MM.1S (cell line): Measurements from ENCODE around the gene CARTPT.

Experiments
- DNase-seq: peaks from one replicate; pipeline ENCODE4 v3.0.0-alpha.2; 2015
- H2AFZ ChIP-seq: fragments of 300-600 bp; sonication (generic); 2 replicates; pipeline ENCODE4 v1.6.0; 2016; ENCODE audit warnings: antibody characterized with exemption, low read length
- H3F3A ChIP-seq: fragments of 300-600 bp; sonication (generic); 2 replicates; pipeline ENCODE4 v1.6.1; 2016; ENCODE audit warnings: mild to moderate bottlenecking, antibody characterized with exemption, low read length, moderate library complexity, mixed read lengths; ENCODE audit not compliant: insufficient read depth
- H3K27ac ChIP-seq: fragments of 300-600 bp; sonication (generic); 2 replicates; pipeline ENCODE4 v1.5.1; 2016; ENCODE audit warnings: mild to moderate bottlenecking, low read length
- H3K27me3 ChIP-seq: fragments of 300-600 bp; sonication (generic); replicated peaks from 2 replicates; pipeline ENCODE4 v1.6.0; 2016; ENCODE audit warnings: low read length; ENCODE audit not compliant: insufficient read depth
- H3K36me3 ChIP-seq: fragments of 300-600 bp; sonication (generic); replicated peaks from 2 replicates; pipeline ENCODE4 v1.6.1; 2016; ENCODE audit warnings: mild to moderate bottlenecking, low read length, mixed read lengths; ENCODE audit not compliant: insufficient read depth
- H3K4me1 ChIP-seq: fragments of 300-600 bp; sonication (generic); 2 replicates; pipeline ENCODE4 v1.6.1; 2016; ENCODE audit warnings: low read length, mixed read lengths
- H3K4me2 ChIP-seq: fragments of 300-600 bp; sonication (generic); 2 replicates; pipeline ENCODE4 v1.6.0; 2016; ENCODE audit warnings: low read depth, low read length
- H3K4me3 ChIP-seq: fragments of 300-600 bp; sonication (generic); 2 replicates; pipeline ENCODE4 v1.5.1; 2016; ENCODE audit warnings: low read length, mixed read lengths
- H3K79me2 ChIP-seq: fragments of 300-600 bp; sonication (generic); 2 replicates; pipeline ENCODE4 v1.6.1; 2016; ENCODE audit warnings: mixed run types, low read length, mixed read lengths
- H3K9ac ChIP-seq: fragments of 300-600 bp; sonication (generic); 2 replicates; pipeline ENCODE4 v1.6.1; 2016; ENCODE audit warnings: low read length, mixed read lengths
- H3K9me2 ChIP-seq: fragments of 300-600 bp; sonication (generic); replicated peaks from 2 replicates; pipeline ENCODE4 v1.6.1; 2016; ENCODE audit warnings: mild to moderate bottlenecking, low read length, mixed read lengths; ENCODE audit not compliant: insufficient read depth
- H3K9me3 ChIP-seq: fragments of 300-600 bp; sonication (generic); replicated peaks from 2 replicates; pipeline ENCODE4 v1.6.1; 2016; ENCODE audit warnings: mild to moderate bottlenecking, low read length, mixed read lengths; ENCODE audit not compliant: insufficient read depth
- H4K20me1 ChIP-seq: fragments of 300-600 bp; sonication (generic); 2 replicates; pipeline ENCODE4 v1.6.1; 2016; ENCODE audit warnings: mild to moderate bottlenecking, low read length, moderate library complexity, mixed read lengths; ENCODE audit not compliant: insufficient read depth
- EZH2 ChIP-seq: fragments of 300-600 bp; sonication (generic); optimal IDR thresholded peaks from 2 replicates; pipeline ENCODE3; 2017; ENCODE audit warnings: low read depth, mild to moderate bottlenecking, antibody characterized with exemption, low read length, mixed read lengths
- EZH2phosphoT487 ChIP-seq: fragments of 300-600 bp; sonication (generic); IDR thresholded peaks from 2 replicates; pipeline ENCODE4 v1.6.1; 2018; ENCODE audit warnings: antibody characterized with exemption, low read length
- TF ChIP-seq, protein P1 (sequence below): fragments of 300-600 bp; sonication (generic); IDR thresholded peaks from 2 replicates; pipeline ENCODE4 v1.5.1; 2016; ENCODE audit warnings: antibody characterized with exemption, low read length, mixed read lengths

The CARTPT gene

DNA sequence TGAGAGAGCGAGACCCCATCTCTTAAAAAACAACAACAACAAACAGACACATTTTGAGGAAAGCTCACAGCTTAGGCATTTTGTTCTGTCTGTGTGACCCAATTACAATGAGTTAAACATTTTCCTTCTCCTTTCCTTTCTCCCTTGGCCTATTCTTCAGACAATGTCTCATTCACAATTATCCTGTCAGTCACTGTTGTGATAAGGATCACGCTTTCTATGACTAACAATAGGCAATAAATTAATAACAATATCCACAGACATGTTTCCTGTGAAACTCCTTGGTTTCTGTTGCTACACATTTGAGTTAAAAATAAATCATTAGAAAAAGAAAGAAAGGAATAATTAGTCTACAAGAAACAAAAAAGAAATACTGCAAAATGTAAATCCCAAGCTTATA is 19.8 kb upstream of the CARTPT start:
- H3F3A ChIP-seq: no peaks in the 10 kb centered on the region
- no peak for DNase-seq

DNA sequence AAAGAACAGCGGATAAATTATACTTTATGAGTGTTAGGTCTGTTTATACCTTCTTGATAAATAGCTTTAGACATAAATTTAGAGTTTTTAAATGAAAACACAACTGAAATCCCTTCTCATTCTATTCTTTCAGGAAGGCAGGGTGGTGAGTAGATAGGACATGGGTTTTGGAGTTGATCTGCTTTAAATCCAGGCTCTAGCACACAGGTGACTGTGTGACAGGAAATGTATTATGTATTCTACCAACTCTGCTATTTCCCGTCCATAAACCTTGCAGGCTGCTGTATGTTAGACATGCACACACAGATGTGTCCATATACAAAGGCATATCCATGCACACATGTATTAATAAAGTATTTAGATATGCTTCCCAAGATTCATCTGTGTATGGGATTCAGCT is 19.3 kb upstream of the CARTPT start:
- no peak for DNase-seq
- Histone ChIP-seq H3K36me3 (no peaks in the 10 kb centered on the region), H3K9ac (no peak overlapping the region), H3K27me3 (no peaks in the 10 kb centered on the region), H4K20me1 (no peaks in the 10 kb centered on the region), H3K9me2 (no peaks in the 10 kb centered on the region), H3K79me2 (no peaks in the 10 kb centered on the region), H3K4me1 (no peaks in the 10 kb centered on the region), H3F3A (no peaks in the 10 kb centered on the region), H3K4me3 (no peak overlapping the region), H2AFZ (no peak overlapping the region), H3K4me2 (no peak overlapping the region), H3K27ac (no peak overlapping the region), H3K9me3 (no peaks in the 10 kb centered on the region)
- TF ChIP-seq, protein P1, sequence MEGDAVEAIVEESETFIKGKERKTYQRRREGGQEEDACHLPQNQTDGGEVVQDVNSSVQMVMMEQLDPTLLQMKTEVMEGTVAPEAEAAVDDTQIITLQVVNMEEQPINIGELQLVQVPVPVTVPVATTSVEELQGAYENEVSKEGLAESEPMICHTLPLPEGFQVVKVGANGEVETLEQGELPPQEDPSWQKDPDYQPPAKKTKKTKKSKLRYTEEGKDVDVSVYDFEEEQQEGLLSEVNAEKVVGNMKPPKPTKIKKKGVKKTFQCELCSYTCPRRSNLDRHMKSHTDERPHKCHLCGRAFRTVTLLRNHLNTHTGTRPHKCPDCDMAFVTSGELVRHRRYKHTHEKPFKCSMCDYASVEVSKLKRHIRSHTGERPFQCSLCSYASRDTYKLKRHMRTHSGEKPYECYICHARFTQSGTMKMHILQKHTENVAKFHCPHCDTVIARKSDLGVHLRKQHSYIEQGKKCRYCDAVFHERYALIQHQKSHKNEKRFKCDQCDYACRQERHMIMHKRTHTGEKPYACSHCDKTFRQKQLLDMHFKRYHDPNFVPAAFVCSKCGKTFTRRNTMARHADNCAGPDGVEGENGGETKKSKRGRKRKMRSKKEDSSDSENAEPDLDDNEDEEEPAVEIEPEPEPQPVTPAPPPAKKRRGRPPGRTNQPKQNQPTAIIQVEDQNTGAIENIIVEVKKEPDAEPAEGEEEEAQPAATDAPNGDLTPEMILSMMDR: no peak
- TF ChIP-seq EZH2phosphoT487: no peak
- TF ChIP-seq EZH2: no peak

More for the DNA sequence above, 19.8 kb upstream of the CARTPT start:
- no peak overlapping the region for H2AFZ ChIP-seq
- no peak for TF ChIP-seq EZH2
- no peak for TF ChIP-seq EZH2phosphoT487
- TF ChIP-seq, protein P1: no peak
- H3K9ac ChIP-seq: no peak overlapping the region
- no peak overlapping the region for H3K4me2 ChIP-seq
- H3K27me3 ChIP-seq: no peaks in the 10 kb centered on the region
- H3K4me3 ChIP-seq: no peak overlapping the region
- no peaks in the 10 kb centered on the region for H4K20me1 ChIP-seq
- H3K9me3 ChIP-seq: no peaks in the 10 kb centered on the region
- no peaks in the 10 kb centered on the region for H3K4me1 ChIP-seq
- no peak overlapping the region for H3K27ac ChIP-seq
- no peaks in the 10 kb centered on the region for H3K79me2 ChIP-seq
- H3K9me2 ChIP-seq: no peaks in the 10 kb centered on the region
- H3K36me3 ChIP-seq: no peaks in the 10 kb centered on the region

DNA sequence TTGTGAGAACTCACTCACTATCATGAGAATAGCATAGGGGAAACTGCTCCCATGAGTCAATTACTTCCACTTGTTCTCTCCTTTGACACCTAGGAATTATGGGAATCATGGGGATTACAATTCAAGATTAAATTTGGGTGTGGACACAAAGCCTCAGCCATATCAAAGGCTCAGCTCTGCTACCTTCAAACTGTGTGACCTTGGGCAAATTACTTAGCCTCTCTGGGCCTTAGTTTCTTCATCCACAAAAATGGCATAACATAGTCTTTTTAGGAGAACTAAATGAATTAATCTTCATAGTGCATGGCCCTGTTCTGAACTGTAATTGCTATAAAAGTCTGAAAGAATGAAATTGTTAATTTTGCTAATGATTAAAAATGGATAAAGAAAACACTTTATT is 18.3 kb upstream of the CARTPT start:
- Histone ChIP-seq H3K79me2 (no peaks in the 10 kb centered on the region), H4K20me1 (no peaks in the 10 kb centered on the region), H3K4me3 (no peak overlapping the region), H3K9ac (no peak overlapping the region), H3K4me1 (no peaks in the 10 kb centered on the region), H3K9me3 (no peaks in the 10 kb centered on the region), H3K4me2 (no peak overlapping the region), H2AFZ (no peak overlapping the region), H3K27me3 (no peaks in the 10 kb centered on the region), H3K36me3 (no peaks in the 10 kb centered on the region), H3F3A (no peaks in the 10 kb centered on the region), H3K27ac (no peak overlapping the region), H3K9me2 (no peaks in the 10 kb centered on the region; the same call in 1 of the 2 replicates)
- TF ChIP-seq EZH2phosphoT487 (no peak), EZH2 (no peak)
- TF ChIP-seq, protein P1: no peak
- DNase-seq: no peak

DNA sequence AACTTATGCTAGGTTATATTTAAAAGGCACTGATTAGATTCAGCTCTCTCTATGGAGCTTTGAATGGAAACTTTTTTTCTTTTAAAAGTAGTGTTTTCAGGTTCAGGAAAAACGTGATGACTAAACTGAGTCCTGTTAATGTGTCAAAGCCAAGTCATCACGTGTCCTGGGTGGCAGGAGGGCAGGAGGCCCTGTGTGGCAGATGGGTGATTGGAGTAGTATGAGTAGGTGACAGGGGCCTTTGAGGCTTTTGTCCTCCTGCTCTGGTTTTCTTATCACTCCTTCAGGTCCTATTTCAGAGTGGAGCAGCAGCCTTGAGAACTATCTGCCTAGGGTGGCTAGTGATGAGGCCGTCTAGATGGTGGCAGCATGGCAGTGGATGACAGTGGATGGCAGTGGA is 17.7 kb upstream of the CARTPT start:
- Histone ChIP-seq H4K20me1 (no peaks in the 10 kb centered on the region), H3K9ac (no peak overlapping the region), H3K9me3 (no peaks in the 10 kb centered on the region), H3K79me2 (no peaks in the 10 kb centered on the region), H3K4me3 (no peak overlapping the region), H3K36me3 (no peaks in the 10 kb centered on the region), H3K4me1 (no peaks in the 10 kb centered on the region), H3K27ac (no peak overlapping the region), H3F3A (no peaks in the 10 kb centered on the region), H3K9me2 (no peaks in the 10 kb centered on the region; the same call in 1 of the 2 replicates), H3K4me2 (no peak overlapping the region), H2AFZ (no peak overlapping the region), H3K27me3 (no peaks in the 10 kb centered on the region)
- TF ChIP-seq, protein P1: no peak
- TF ChIP-seq EZH2: no peak
- DNase-seq: no peak
